ENCODE measurements around the gene CPM. TPM values are rescaled to one million over a fixed set of nuclear protein-coding genes. Genes with fewer than 3 reads are reported as not detected.
A peak's percentile ranks its signal among the peaks of the same experiment; 100 is the strongest.

The CPM gene
- total and polyA plus RNA-seq, 2 of the 4 experiments (the other 2 are of a cell fraction): 2.0 to 8.8 TPM

DNA sequence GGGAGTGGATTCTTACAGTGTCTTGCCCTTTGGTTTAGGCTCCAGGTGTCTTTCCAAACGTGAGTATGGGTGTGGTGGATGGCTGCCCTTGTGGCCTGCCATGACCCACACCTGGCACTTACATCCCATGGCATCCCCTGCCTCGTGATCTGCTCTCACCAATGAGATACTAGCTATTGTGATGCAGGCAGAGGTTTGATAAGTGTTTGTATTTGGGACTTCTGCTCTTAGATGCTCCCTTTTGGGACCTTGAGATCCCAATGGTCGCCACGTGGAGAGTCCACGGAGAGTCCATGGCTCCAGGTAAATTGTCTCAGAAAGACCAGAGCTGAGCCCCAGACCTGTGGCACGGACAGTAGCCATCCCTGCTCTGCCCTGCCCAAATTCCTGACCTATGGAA lies 62.5 kb downstream of the CPM start:
- H3K56ac ChIP-seq (ENCODE audit: extremely low read depth, insufficient read depth, low read length): no peak overlapping the region

More for the DNA sequence above, 62.5 kb downstream of the CPM start:
- no peak overlapping the region for H2AFZ ChIP-seq (replicated peaks; ENCODE audit: low read length, poor library complexity)
- no peak overlapping the region for H2BK5ac ChIP-seq (ENCODE audit: low read depth, low read length, poor library complexity, severe bottlenecking)
- no peak overlapping the region for H4K91ac ChIP-seq (ENCODE audit: insufficient read depth, low read depth, low read length)
- no peak overlapping the region for H2BK120ac ChIP-seq (ENCODE audit: low read depth, low read length)
- H2AK5ac ChIP-seq (ENCODE audit: low read depth, low read length): no peak overlapping the region
- no peak overlapping the region for H3K18ac ChIP-seq (ENCODE audit: low read depth, low read length)
- no peak overlapping the region for H3K4me2 ChIP-seq (ENCODE audit: low read depth, low read length)
- H3K9me1 ChIP-seq (ENCODE audit: insufficient read depth, low read length): no peaks in the 10 kb centered on the region; the same call in 1 of the 2 replicates
- H3K27ac ChIP-seq (ENCODE audit: insufficient read depth, low read length): no peak overlapping the region
- no TSS peak for BruUV-seq (replicated peaks)
- H2AK9ac ChIP-seq (replicated peaks; ENCODE audit: low read depth, low read length, poor library complexity): peak overlapping the region; percentile 13
- no peak for DNase-seq
- dilution Hi-C loops (cut with HindIII; ENCODE audit: low sequenced_read_pairs, unreplicated experiment) (no loop called here), in situ Hi-C loops (cut with MboI; ENCODE audit: low sequenced_read_pairs) (loop anchor here (5.0 kb wide), 1 partner anchor 202 kb away; no protein-coding TSS in a partner anchor), intact Hi-C loops (cut with micrococcal nuclease) (no loop called here)
- H3K4me3 ChIP-seq (ENCODE audit: insufficient read depth, low read depth, low read length): no peak overlapping the region
- H4K8ac ChIP-seq (ENCODE audit: low read depth in 2 of 2, low read length in 2 of 2): no peak overlapping the region
- H3K79me1 ChIP-seq (ENCODE audit: low read depth in 1 of 2, low read length in 2 of 2): no peaks in the 10 kb centered on the region
- H3K9me3 ChIP-seq (ENCODE audit: control insufficient read depth, insufficient read depth, low read length): no peaks in the 10 kb centered on the region
- H3K4me1 ChIP-seq (ENCODE audit: control insufficient read depth, insufficient read depth, low read length): no peaks in the 10 kb centered on the region
- H2BK20ac ChIP-seq (ENCODE audit: low read depth, low read length): no peak overlapping the region
- H3K4ac ChIP-seq (ENCODE audit: low read depth, low read length): no peak overlapping the region
- CTCF ChIA-PET: interaction anchor here (0.6 kb wide), 1 partner anchor 200 kb away, joined by 6 read pairs; no protein-coding TSS in a partner anchor
- H3K23ac ChIP-seq (ENCODE audit: low read depth, low read length): no peak overlapping the region
- no peaks in the 10 kb centered on the region for H4K20me1 ChIP-seq (ENCODE audit: insufficient read depth, low read length)
- no peaks in the 10 kb centered on the region; the same call in 1 of the 2 replicates for H3K27me3 ChIP-seq (ENCODE audit: control insufficient read depth, insufficient read depth, low read length)
- WGBS, 2 experiments (ENCODE audit: extremely low coverage in 2 of 2, insufficient read length in 1 of 2): no CpG with 5 or more reads among the region's 6 CpGs
- no peak for ATAC-seq (ENCODE audit: low read depth)
- TF ChIP-seq SMC3 (IDR thresholded peaks at IDR 0.05; ENCODE audit: low read depth, low read length) (no peak), RAD21 (IDR thresholded peaks at IDR 0.05; ENCODE audit: low read length) (no peak), NFE2L2 (IDR thresholded peaks at IDR 0.05; ENCODE audit: low read depth, low read length) (no peak), MXI1 (IDR thresholded peaks at IDR 0.05; ENCODE audit: borderline replicate concordance, low read depth, low read length) (no peak), FOS (IDR thresholded peaks at IDR 0.05; ENCODE audit: low read depth, low read length) (no peak), RCOR1 (IDR thresholded peaks at IDR 0.05; ENCODE audit: insufficient replicate concordance, low read length) (no peak), CTCF (conservative IDR thresholded peaks at IDR 0.05; ENCODE audit: low read depth, low read length) (no peak), MAFK (IDR thresholded peaks at IDR 0.05; ENCODE audit: low read depth, low read length) (no peak), CHD1 (IDR thresholded peaks at IDR 0.05; ENCODE audit: low read depth, low read length) (no peak), POLR2A (IDR thresholded peaks at IDR 0.05; ENCODE audit: low read depth, low read length) (no peak), RFX5 (IDR thresholded peaks at IDR 0.05; ENCODE audit: low read depth, low read length) (no peak), MAZ (IDR thresholded peaks at IDR 0.05; ENCODE audit: borderline replicate concordance, low read depth, low read length) (no peak), BHLHE40 (IDR thresholded peaks at IDR 0.05; ENCODE audit: low read depth, low read length) (no peak), CEBPB (IDR thresholded peaks at IDR 0.05; ENCODE audit: low read depth, low read length) (no peak)
- TF ChIP-seq, protein P1, sequence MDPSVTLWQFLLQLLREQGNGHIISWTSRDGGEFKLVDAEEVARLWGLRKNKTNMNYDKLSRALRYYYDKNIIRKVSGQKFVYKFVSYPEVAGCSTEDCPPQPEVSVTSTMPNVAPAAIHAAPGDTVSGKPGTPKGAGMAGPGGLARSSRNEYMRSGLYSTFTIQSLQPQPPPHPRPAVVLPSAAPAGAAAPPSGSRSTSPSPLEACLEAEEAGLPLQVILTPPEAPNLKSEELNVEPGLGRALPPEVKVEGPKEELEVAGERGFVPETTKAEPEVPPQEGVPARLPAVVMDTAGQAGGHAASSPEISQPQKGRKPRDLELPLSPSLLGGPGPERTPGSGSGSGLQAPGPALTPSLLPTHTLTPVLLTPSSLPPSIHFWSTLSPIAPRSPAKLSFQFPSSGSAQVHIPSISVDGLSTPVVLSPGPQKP (IDR thresholded peaks at IDR 0.05; ENCODE audit: borderline replicate concordance, low read depth, low read length): no peak
- TF ChIP-seq, protein P2, sequence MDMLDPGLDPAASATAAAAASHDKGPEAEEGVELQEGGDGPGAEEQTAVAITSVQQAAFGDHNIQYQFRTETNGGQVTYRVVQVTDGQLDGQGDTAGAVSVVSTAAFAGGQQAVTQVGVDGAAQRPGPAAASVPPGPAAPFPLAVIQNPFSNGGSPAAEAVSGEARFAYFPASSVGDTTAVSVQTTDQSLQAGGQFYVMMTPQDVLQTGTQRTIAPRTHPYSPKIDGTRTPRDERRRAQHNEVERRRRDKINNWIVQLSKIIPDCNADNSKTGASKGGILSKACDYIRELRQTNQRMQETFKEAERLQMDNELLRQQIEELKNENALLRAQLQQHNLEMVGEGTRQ (IDR thresholded peaks at IDR 0.05; ENCODE audit: low read depth, low read length): no peak
- H2BK15ac ChIP-seq (ENCODE audit: low read depth, low read length): no peak overlapping the region
- POLR2A ChIA-PET (ENCODE audit: unreplicated experiment): no interaction called here
- no peaks in the 10 kb centered on the region for H3K36me3 ChIP-seq (ENCODE audit: control insufficient read depth, insufficient read depth, low read length)
- H3K14ac ChIP-seq (replicated peaks; ENCODE audit: low read depth, low read length): no peak overlapping the region
- H4K5ac ChIP-seq (ENCODE audit: low read depth, low read length): no peak overlapping the region
- H3K9ac ChIP-seq (ENCODE audit: low read depth, low read length): no peak overlapping the region
